Effector memory CD8-positive, alpha-beta T cell (primary cell): ENCODE measurements around the gene NDUFB11.

Experiments used
- ATAC-seq: fragments of 150-1000 bp; cut with Tn5 transposase; replicated peaks from 2 replicates; pipeline ENCODE4 v1.10.0; 2021; ENCODE audit warnings: mild to moderate bottlenecking, moderate library complexity
- DNase-seq, 3 experiments: peaks; one replicate each; pipeline ENCODE4 v3.0.0; 2021
- H3K27ac Mint-ChIP-seq, 2 donors: one replicate each; pipeline ENCODE4 v1.8.0; 2022; ENCODE audit warnings: mild to moderate bottlenecking in 2 of 2, mixed read lengths in 2 of 2, moderate library complexity in 2 of 2
- H3K27me3 Mint-ChIP-seq, 2 donors: one replicate each; pipeline ENCODE4 v1.8.0; 2022; ENCODE audit warnings: mixed read lengths in 2 of 2
- H3K36me3 Mint-ChIP-seq: one replicate; pipeline ENCODE4 v1.8.0; 2022; ENCODE audit warnings: mild to moderate bottlenecking, moderate library complexity, mixed read lengths; ENCODE audit not compliant: insufficient read depth
- H3K4me1 Mint-ChIP-seq, 2 donors: one replicate each; pipeline ENCODE4 v1.8.0; 2022; ENCODE audit warnings: low read depth in 2 of 2, mixed read lengths in 2 of 2
- H3K4me3 Mint-ChIP-seq, 2 donors: one replicate each; pipeline ENCODE4 v1.8.0; 2022; ENCODE audit warnings: mild to moderate bottlenecking in 2 of 2, mixed read lengths in 2 of 2, moderate library complexity in 2 of 2
- H3K9me3 Mint-ChIP-seq, 2 donors: one replicate each; pipeline ENCODE4 v1.8.0; 2022; ENCODE audit warnings: mixed read lengths in 2 of 2
- total RNA-seq, 9 experiments: gene quantifications; one replicate each; lab custom pipeline; 2026; lab: John Stamatoyannopoulos, UW

NDUFB11 gene
- total RNA-seq = 28.0 to 62.4 (median 43.4) reads per million in 9 experiments

- ATAC-seq (peak; percentile 89), DNase-seq (peak; percentile 82 to 84 (median 84))
- no peaks in the 10 kb centered on the region for H3K27me3 Mint-ChIP-seq
- H3K36me3 Mint-ChIP-seq = peaks cover 37% of the 10 kb centered on the region
- H3K4me3 Mint-ChIP-seq = peak within 1 kb of the TSS; percentile 99 to 100
- peak within 1 kb of the TSS; percentile 98 to 99 for H3K27ac Mint-ChIP-seq
- no peaks in the 10 kb centered on the region for H3K9me3 Mint-ChIP-seq
- H3K4me1 Mint-ChIP-seq = peaks cover 29 to 33% of the 10 kb centered on the region in 2 donors
Measured at GRCh38 chrX:47144626-47145394, at the start of gene NDUFB11, which contains the start of gene RBM10. TSS of gene NDUFB11 (minus strand) at chrX:47144702. CDS start at chrX:47144679, 23 bp downstream. TSS of gene RBM10 (plus strand) at chrX:47145221. CDS start at chrX:47147482, 2,261 bp downstream.

GRCh38 chrX:47193475-47194193 is 49.1 kb upstream of the NDUFB11 start, which contains the start of gene UBA1:
TSS of gene UBA1 (plus strand) at chrX:47193829. CDS start at chrX:47198803, 4,974 bp downstream.
- Mint-ChIP-seq H3K36me3 (peaks cover 39% of the 10 kb centered on the region), H3K27ac (peak within 1 kb of the TSS; percentile 96 to 99), H3K4me3 (peak within 1 kb of the TSS; percentile 85 to 93), H3K9me3 (no peaks in the 10 kb centered on the region), H3K27me3 (no peaks in the 10 kb centered on the region), H3K4me1 (peaks cover 37 to 49% of the 10 kb centered on the region in 2 donors)
- DNase-seq = peak; percentile 88 to 91 (median 88)
- peak; percentile 77 for ATAC-seq

GRCh38 chrX:47191806-47192401 is 47.4 kb upstream of the NDUFB11 start:
- no peaks in the 10 kb centered on the region for H3K9me3 Mint-ChIP-seq
- ATAC-seq (no peak), DNase-seq (no peak)
- peaks cover 30% of the 10 kb centered on the region for H3K36me3 Mint-ChIP-seq
- H3K4me3 Mint-ChIP-seq = peak overlapping the region; percentile 97 to 98
- H3K27ac Mint-ChIP-seq = no peak overlapping the region
- H3K4me1 Mint-ChIP-seq = peaks cover 33 to 43% of the 10 kb centered on the region in 2 donors
- no peaks in the 10 kb centered on the region for H3K27me3 Mint-ChIP-seq

GRCh38 chrX:47191331-47191730 is 46.8 kb upstream of the NDUFB11 start:
- DNase-seq = peak; percentile 42 to 51 (median 46)
- peak; percentile 35 for ATAC-seq
- peaks cover 33 to 37% of the 10 kb centered on the region in 2 donors for H3K4me1 Mint-ChIP-seq

GRCh38 chrX:47190445-47191269 is 46.2 kb upstream of the NDUFB11 start:
- peak; percentile 75 for ATAC-seq
- no peaks in the 10 kb centered on the region for H3K27me3 Mint-ChIP-seq
- no peaks in the 10 kb centered on the region for H3K9me3 Mint-ChIP-seq
- H3K4me1 Mint-ChIP-seq = peaks cover 27 to 30% of the 10 kb centered on the region in 2 donors
- peak; percentile 65 to 68 (median 68) for DNase-seq
- peaks cover 31% of the 10 kb centered on the region for H3K36me3 Mint-ChIP-seq
- H3K27ac Mint-ChIP-seq = peak overlapping the region; percentile 94 to 99
- H3K4me3 Mint-ChIP-seq = peak overlapping the region; percentile 97 to 98

More at GRCh38 chrX:47191331-47191730, 46.8 kb upstream of the NDUFB11 start:
- H3K4me3 Mint-ChIP-seq = peak overlapping the region; percentile 97 to 98
- peak overlapping the region; percentile 94 to 99 for H3K27ac Mint-ChIP-seq
- H3K27me3 Mint-ChIP-seq = no peaks in the 10 kb centered on the region
- H3K36me3 Mint-ChIP-seq = peaks cover 33% of the 10 kb centered on the region
- H3K9me3 Mint-ChIP-seq = no peaks in the 10 kb centered on the region

- Mint-ChIP-seq H3K27ac (no peak overlapping the region), H3K36me3 (peaks cover 36% of the 10 kb centered on the region), H3K4me3 (no peak overlapping the region), H3K4me1 (peaks cover 22 to 24% of the 10 kb centered on the region in 2 donors), H3K27me3 (no peaks in the 10 kb centered on the region), H3K9me3 (no peaks in the 10 kb centered on the region)
- no peak for ATAC-seq
- no peak for DNase-seq
Measured at GRCh38 chrX:47189906-47190305, 45.4 kb upstream of the NDUFB11 start.

- Mint-ChIP-seq H3K9me3 (no peaks in the 10 kb centered on the region), H3K36me3 (peaks cover 34% of the 10 kb centered on the region), H3K27ac (no peak overlapping the region), H3K4me1 (peaks cover 9 to 10% of the 10 kb centered on the region in 2 donors), H3K27me3 (no peaks in the 10 kb centered on the region), H3K4me3 (no peak overlapping the region)
- ATAC-seq (no peak), DNase-seq (no peak)
Measured at GRCh38 chrX:47187106-47187677, 42.7 kb upstream of the NDUFB11 start.

- Mint-ChIP-seq H3K9me3 (no peaks in the 10 kb centered on the region), H3K36me3 (peaks cover 40% of the 10 kb centered on the region)
Measured at GRCh38 chrX:47186096-47186740, 41.7 kb upstream of the NDUFB11 start.

GRCh38 chrX:47185241-47185640 is 40.7 kb upstream of the NDUFB11 start:
- DNase-seq (no peak), ATAC-seq (no peak)
- H3K36me3 Mint-ChIP-seq = peaks cover 37% of the 10 kb centered on the region

More at GRCh38 chrX:47186096-47186740, 41.7 kb upstream of the NDUFB11 start:
- ATAC-seq = no peak
- Mint-ChIP-seq H3K27me3 (no peaks in the 10 kb centered on the region), H3K4me3 (no peak overlapping the region), H3K4me1 (peaks cover 8 to 9% of the 10 kb centered on the region in 2 donors), H3K27ac (no peak overlapping the region)
- DNase-seq = no peak

GRCh38 chrX:47184486-47184885 is 40.0 kb upstream of the NDUFB11 start:
- no peak overlapping the region for H3K4me3 Mint-ChIP-seq
- no peak for DNase-seq
- no peaks in the 10 kb centered on the region for H3K9me3 Mint-ChIP-seq
- H3K27ac Mint-ChIP-seq = no peak overlapping the region
- no peak for ATAC-seq
- peaks cover 41% of the 10 kb centered on the region for H3K36me3 Mint-ChIP-seq
- no peaks in the 10 kb centered on the region for H3K27me3 Mint-ChIP-seq
- H3K4me1 Mint-ChIP-seq = no peaks in the 10 kb centered on the region

More at GRCh38 chrX:47185241-47185640, 40.7 kb upstream of the NDUFB11 start:
- Mint-ChIP-seq H3K9me3 (no peaks in the 10 kb centered on the region), H3K4me1 (no peaks in the 10 kb centered on the region), H3K4me3 (no peak overlapping the region), H3K27ac (no peak overlapping the region), H3K27me3 (no peaks in the 10 kb centered on the region)

- ATAC-seq = no peak
- peaks cover 59% of the 10 kb centered on the region for H3K36me3 Mint-ChIP-seq
- H3K4me1 Mint-ChIP-seq = no peaks in the 10 kb centered on the region
- H3K9me3 Mint-ChIP-seq = no peaks in the 10 kb centered on the region
- H3K27me3 Mint-ChIP-seq = no peaks in the 10 kb centered on the region
- H3K27ac Mint-ChIP-seq = no peak overlapping the region
- H3K4me3 Mint-ChIP-seq = no peak overlapping the region
- no peak for DNase-seq
Measured at GRCh38 chrX:47182106-47182700, 37.7 kb upstream of the NDUFB11 start.
